RPMI8226 (cell line): ENCODE measurements around the gene EXOC4.

Experiments used
- DNase-seq: peaks from one replicate; pipeline ENCODE4 v3.0.0-alpha.2; 2015

The EXOC4 gene

GRCh38 chr7:133688483-133689239, 435.8 kb downstream of the EXOC4 start:
- DNase-seq, result no peak

- no peak for DNase-seq
Measured at GRCh38 chr7:133690740-133691139, 437.9 kb downstream of the EXOC4 start.

GRCh38 chr7:133691727-133692610, 439.1 kb downstream of the EXOC4 start:
- no peak for DNase-seq

GRCh38 chr7:133693281-133693680, 440.4 kb downstream of the EXOC4 start:
- no peak for DNase-seq

- DNase-seq, result no peak
Measured at GRCh38 chr7:133696056-133696455, 443.2 kb downstream of the EXOC4 start.

GRCh38 chr7:133697585-133697984, 444.7 kb downstream of the EXOC4 start:
- no peak for DNase-seq

- DNase-seq, result no peak
Measured at GRCh38 chr7:133698127-133698526, 445.2 kb downstream of the EXOC4 start.

- no peak for DNase-seq
Measured at GRCh38 chr7:133699386-133699785, 446.5 kb downstream of the EXOC4 start.

- no peak for DNase-seq
Measured at GRCh38 chr7:133702078-133702477, 449.2 kb downstream of the EXOC4 start.

GRCh38 chr7:133702960-133703359, 450.1 kb downstream of the EXOC4 start:
- DNase-seq, result no peak

GRCh38 chr7:133703547-133703946, 450.7 kb downstream of the EXOC4 start:
- DNase-seq, result no peak

GRCh38 chr7:133704453-133704852, 451.6 kb downstream of the EXOC4 start:
- no peak for DNase-seq

GRCh38 chr7:133705596-133705995, 452.7 kb downstream of the EXOC4 start:
- no peak for DNase-seq

GRCh38 chr7:133706016-133706415, 453.1 kb downstream of the EXOC4 start:
- no peak for DNase-seq

GRCh38 chr7:133709036-133709880, 456.4 kb downstream of the EXOC4 start:
- no peak for DNase-seq

GRCh38 chr7:133712544-133712943, 459.7 kb downstream of the EXOC4 start:
- no peak for DNase-seq

- DNase-seq, result no peak
Measured at GRCh38 chr7:133714654-133715053, 461.8 kb downstream of the EXOC4 start.

- no peak for DNase-seq
Measured at GRCh38 chr7:133718131-133718530, 465.3 kb downstream of the EXOC4 start.

- no peak for DNase-seq
Measured at GRCh38 chr7:133723044-133723443, 470.2 kb downstream of the EXOC4 start.

GRCh38 chr7:133724148-133724547, 471.3 kb downstream of the EXOC4 start:
- DNase-seq, result no peak

GRCh38 chr7:133724694-133725093, 471.8 kb downstream of the EXOC4 start:
- DNase-seq, result no peak

GRCh38 chr7:133727476-133728214, 474.8 kb downstream of the EXOC4 start:
- no peak for DNase-seq
